ENCODE results near the gene EMC9. TPM values are rescaled to one million over a fixed set of nuclear protein-coding genes. Genes with fewer than 3 reads are reported as not detected.

EMC9 gene
- total RNA-seq, 6 experiments from 2014 or later: 13.2 to 17.0 (median 15.3) TPM

DNA sequence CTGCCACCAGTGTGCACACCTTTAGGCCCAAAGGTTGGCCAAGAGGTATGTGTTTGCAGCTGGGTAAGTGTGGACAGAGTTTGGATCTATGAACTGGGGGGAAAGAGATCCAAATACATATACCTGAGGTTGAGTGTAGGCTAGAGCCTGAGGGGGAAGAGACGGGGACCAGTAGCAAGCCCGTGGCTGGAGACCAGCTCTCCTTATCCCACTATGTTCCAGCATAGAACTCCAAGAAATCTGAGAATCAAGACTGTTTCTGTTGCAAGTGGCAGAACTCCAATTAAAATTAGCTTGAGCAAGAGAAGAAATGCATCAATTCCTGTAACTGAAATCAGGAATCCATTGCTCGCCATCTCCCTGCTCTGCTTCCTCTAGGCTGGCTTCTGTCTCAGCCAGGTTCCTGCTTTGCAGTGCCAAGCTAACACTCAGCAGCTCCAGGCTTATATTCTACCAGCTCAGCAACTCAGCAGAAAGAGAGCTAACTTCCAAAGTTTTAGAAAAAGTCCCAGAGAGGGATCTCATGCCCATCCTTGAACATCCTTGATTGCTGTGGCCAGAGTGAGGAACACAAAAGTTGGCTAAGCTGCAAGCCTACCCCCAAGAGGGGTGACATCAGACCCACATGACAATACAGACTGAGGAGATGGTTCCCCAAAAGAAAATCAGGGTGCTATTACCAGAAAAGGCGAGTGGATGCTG, 48.7 kb downstream of the EMC9 start:
- Mint-ChIP-seq H3K9me3 (no peaks in the 10 kb centered on the region), H3K27ac (peak overlapping the region; percentile 38; the same call in 1 of the 2 replicates), H3K4me1 (ENCODE audit: low read depth) (peaks cover 26% of the 10 kb centered on the region), H3K4me3 (no peak overlapping the region), H3K27me3 (ENCODE audit: insufficient read depth) (no peaks in the 10 kb centered on the region; the same call in none of the 2 replicates), H3K36me3 (ENCODE audit: low read depth) (peaks cover 4% of the 10 kb centered on the region; the same call in 1 of the 2 replicates)
- no peak for DNase-seq
- TF ChIP-seq CTCF (IDR thresholded peaks at IDR 0.05): no peak

- Mint-ChIP-seq H3K27ac (no peak overlapping the region), H3K4me1 (ENCODE audit: low read depth) (peaks cover 26% of the 10 kb centered on the region), H3K27me3 (ENCODE audit: insufficient read depth) (peaks cover under 1% of the 10 kb centered on the region), H3K4me3 (no peak overlapping the region), H3K9me3 (no peaks in the 10 kb centered on the region), H3K36me3 (ENCODE audit: low read depth) (peaks cover 4% of the 10 kb centered on the region; the same call in 1 of the 2 replicates)
- no peak for TF ChIP-seq CTCF (IDR thresholded peaks at IDR 0.05)
- DNase-seq: no peak
These were observed 49.3 kb downstream of the EMC9 start for GRCh38 chr14:24092110-24092504.

DNA sequence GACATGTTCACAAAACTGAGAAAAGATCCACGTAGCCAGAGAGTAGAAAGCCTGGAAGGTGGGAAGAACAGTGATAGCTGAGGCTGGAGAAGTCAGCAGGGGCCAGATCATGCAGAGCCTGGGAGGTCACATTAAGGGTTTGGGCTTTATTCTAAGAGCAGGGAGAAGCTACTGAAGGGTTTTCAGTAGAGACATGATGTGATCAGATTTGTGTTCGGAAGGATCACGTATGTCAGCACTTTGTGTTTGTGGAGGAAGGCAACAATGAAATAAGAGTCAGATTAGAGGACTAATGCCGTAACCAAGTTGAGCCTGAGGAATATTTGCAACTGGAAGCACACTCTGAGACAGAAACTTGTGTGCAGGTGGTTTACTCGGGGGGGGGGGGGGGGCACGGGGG, 51.5 kb downstream of the EMC9 start:
- H3K36me3 Mint-ChIP-seq (ENCODE audit: low read depth): no peaks in the 10 kb centered on the region
- TF ChIP-seq CTCF (IDR thresholded peaks at IDR 0.05): no peak
- peaks cover 10% of the 10 kb centered on the region for H3K27me3 Mint-ChIP-seq (ENCODE audit: insufficient read depth)
- no peaks in the 10 kb centered on the region for H3K9me3 Mint-ChIP-seq
- DNase-seq: no peak
- peaks cover 11% of the 10 kb centered on the region for H3K4me1 Mint-ChIP-seq (ENCODE audit: low read depth)
- H3K4me3 Mint-ChIP-seq: no peak overlapping the region
- H3K27ac Mint-ChIP-seq: no peak overlapping the region

Small RNA genes within 50 kb of the gene (microRNA-seq; reads per million reads assigned to microRNA genes)
- not detected for gene MIR7703

Other genes starting within 250 kb of the EMC9 start
- gene DHRS4, start 187.8 kb downstream of the EMC9 start, total RNA-seq (2021; fragmentation: NEBNext Ultra II Directional; extraction: Animal tissue kit (Norgen Biotek cat#: 25700)): 10 to 100 TPM; 19.8 to 30.7 (median 24.9) TPM
- gene DHRS4L2, start 152.7 kb downstream of the EMC9 start, total RNA-seq (2021; fragmentation: NEBNext Ultra II Directional; extraction: Animal tissue kit (Norgen Biotek cat#: 25700)): 10 to 100 TPM; 18.8 to 25.4 (median 23.5) TPM
- gene CARMIL3, start 89.6 kb downstream of the EMC9 start, total RNA-seq (2021; fragmentation: NEBNext Ultra II Directional; extraction: Animal tissue kit (Norgen Biotek cat#: 25700)): not detected
- not detected for gene CPNE6, start 70.0 kb downstream of the EMC9 start, total RNA-seq (2021; fragmentation: NEBNext Ultra II Directional; extraction: Animal tissue kit (Norgen Biotek cat#: 25700))
- gene PCK2, start 47.3 kb downstream of the EMC9 start, total RNA-seq (2021; fragmentation: NEBNext Ultra II Directional; extraction: Animal tissue kit (Norgen Biotek cat#: 25700)): 10 to 100 TPM; 19.9 to 27.6 (median 24.0) TPM
- 10 to 100 TPM; 28.1 to 36.3 (median 32.1) TPM for gene DCAF11, start 26.8 kb downstream of the EMC9 start, total RNA-seq (2021; fragmentation: NEBNext Ultra II Directional; extraction: Animal tissue kit (Norgen Biotek cat#: 25700))
- under 1 TPM; 0.26 to 0.85 (median 0.49) TPM for gene NRL, start 26.6 kb downstream of the EMC9 start, total RNA-seq (2021; fragmentation: NEBNext Ultra II Directional; extraction: Animal tissue kit (Norgen Biotek cat#: 25700))
- gene FITM1, start 10.9 kb downstream of the EMC9 start, total RNA-seq (2021; fragmentation: NEBNext Ultra II Directional; extraction: Animal tissue kit (Norgen Biotek cat#: 25700)): not detected
- 100 to 1,000 TPM in 4 of 6 experiments, 10 to 100 TPM in 2; 88.4 to 120 (median 113) TPM for gene PSME1, start 5.4 kb downstream of the EMC9 start, total RNA-seq (2021; fragmentation: NEBNext Ultra II Directional; extraction: Animal tissue kit (Norgen Biotek cat#: 25700))
- 100 to 1,000 TPM; 108 to 143 (median 136) TPM for gene PSME2, start 5.0 kb upstream of the EMC9 start, total RNA-seq (2021; fragmentation: NEBNext Ultra II Directional; extraction: Animal tissue kit (Norgen Biotek cat#: 25700))
- gene RNF31, start 5.9 kb upstream of the EMC9 start, total RNA-seq (2021; fragmentation: NEBNext Ultra II Directional; extraction: Animal tissue kit (Norgen Biotek cat#: 25700)): 10 to 100 TPM; 38.5 to 53.6 (median 47.2) TPM
- gene IRF9, start 19.7 kb upstream of the EMC9 start, total RNA-seq (2021; fragmentation: NEBNext Ultra II Directional; extraction: Animal tissue kit (Norgen Biotek cat#: 25700)): 10 to 100 TPM; 23.6 to 38.8 (median 32.3) TPM
- gene REC8, start 30.5 kb upstream of the EMC9 start, total RNA-seq (2021; fragmentation: NEBNext Ultra II Directional; extraction: Animal tissue kit (Norgen Biotek cat#: 25700)): 1 to 10 TPM; 2.9 to 3.9 (median 3.2) TPM
- 10 to 100 TPM; 70.4 to 85.2 (median 79.4) TPM for gene IPO4, start 47.2 kb upstream of the EMC9 start, total RNA-seq (2021; fragmentation: NEBNext Ultra II Directional; extraction: Animal tissue kit (Norgen Biotek cat#: 25700))
- 10 to 100 TPM; 68.1 to 80.4 (median 71.0) TPM for gene TM9SF1, start 53.9 kb upstream of the EMC9 start, total RNA-seq (2021; fragmentation: NEBNext Ultra II Directional; extraction: Animal tissue kit (Norgen Biotek cat#: 25700))
- gene TSSK4, start 64.1 kb upstream of the EMC9 start, total RNA-seq (2021; fragmentation: NEBNext Ultra II Directional; extraction: Animal tissue kit (Norgen Biotek cat#: 25700)): under 1 TPM in 2 of 6 experiments, not detected in 4; 0.16 to 0.45 TPM
- 10 to 100 TPM; 32.4 to 41.1 (median 38.8) TPM for gene CHMP4A, start 71.9 kb upstream of the EMC9 start, total RNA-seq (2021; fragmentation: NEBNext Ultra II Directional; extraction: Animal tissue kit (Norgen Biotek cat#: 25700))
- gene MDP1, start 74.5 kb upstream of the EMC9 start, total RNA-seq (2021; fragmentation: NEBNext Ultra II Directional; extraction: Animal tissue kit (Norgen Biotek cat#: 25700)): 10 to 100 TPM in 5 of 6 experiments, 1 to 10 TPM in 1; 9.8 to 14.4 (median 12.3) TPM
- gene NEDD8, start 90.8 kb upstream of the EMC9 start, total RNA-seq (2021; fragmentation: NEBNext Ultra II Directional; extraction: Animal tissue kit (Norgen Biotek cat#: 25700)): 100 to 1,000 TPM; 309 to 401 (median 372) TPM
- gene GMPR2, start 91.3 kb upstream of the EMC9 start, total RNA-seq (2021; fragmentation: NEBNext Ultra II Directional; extraction: Animal tissue kit (Norgen Biotek cat#: 25700)): 10 to 100 TPM; 70.6 to 76.7 (median 73.6) TPM
- 10 to 100 TPM; 54.2 to 73.4 (median 67.5) TPM for gene TINF2, start 101.0 kb upstream of the EMC9 start, total RNA-seq (2021; fragmentation: NEBNext Ultra II Directional; extraction: Animal tissue kit (Norgen Biotek cat#: 25700))
- gene TGM1, start 121.6 kb upstream of the EMC9 start, total RNA-seq (2021; fragmentation: NEBNext Ultra II Directional; extraction: Animal tissue kit (Norgen Biotek cat#: 25700)): 1 to 10 TPM in 5 of 6 experiments, under 1 TPM in 1; 0.97 to 2.9 (median 1.3) TPM
- gene RABGGTA, start 130.0 kb upstream of the EMC9 start, total RNA-seq (2021; fragmentation: NEBNext Ultra II Directional; extraction: Animal tissue kit (Norgen Biotek cat#: 25700)): 10 to 100 TPM; 25.4 to 31.4 (median 27.3) TPM
- 10 to 100 TPM; 32.9 to 42.2 (median 39.1) TPM for gene DHRS1, start 158.2 kb upstream of the EMC9 start, total RNA-seq (2021; fragmentation: NEBNext Ultra II Directional; extraction: Animal tissue kit (Norgen Biotek cat#: 25700))
- gene NOP9, start 158.3 kb upstream of the EMC9 start, total RNA-seq (2021; fragmentation: NEBNext Ultra II Directional; extraction: Animal tissue kit (Norgen Biotek cat#: 25700)): 10 to 100 TPM; 25.4 to 31.1 (median 28.1) TPM
- gene CIDEB, start 166.4 kb upstream of the EMC9 start, total RNA-seq (2021; fragmentation: NEBNext Ultra II Directional; extraction: Animal tissue kit (Norgen Biotek cat#: 25700)): under 1 TPM in 5 of 6 experiments, not detected in 1; 0.17 to 0.40 (median 0.20) TPM
- gene LTB4R2, start 168.5 kb upstream of the EMC9 start, total RNA-seq (2021; fragmentation: NEBNext Ultra II Directional; extraction: Animal tissue kit (Norgen Biotek cat#: 25700)): 1 to 10 TPM; 2.2 to 3.0 (median 2.3) TPM
- gene LTB4R, start 169.9 kb upstream of the EMC9 start, total RNA-seq (2021; fragmentation: NEBNext Ultra II Directional; extraction: Animal tissue kit (Norgen Biotek cat#: 25700)): 1 to 10 TPM; 1.5 to 2.9 (median 1.9) TPM
- under 1 TPM in 3 of 6 experiments, not detected in 3; 0.25 to 0.41 (median 0.34) TPM for gene ADCY4, start 193.5 kb upstream of the EMC9 start, total RNA-seq (2021; fragmentation: NEBNext Ultra II Directional; extraction: Animal tissue kit (Norgen Biotek cat#: 25700))
- gene RIPK3, start 198.4 kb upstream of the EMC9 start, total RNA-seq (2021; fragmentation: NEBNext Ultra II Directional; extraction: Animal tissue kit (Norgen Biotek cat#: 25700)): not detected
- gene NFATC4, start 226.6 kb upstream of the EMC9 start, total RNA-seq (2021; fragmentation: NEBNext Ultra II Directional; extraction: Animal tissue kit (Norgen Biotek cat#: 25700)): 10 to 100 TPM; 73.4 to 81.9 (median 77.2) TPM

Measured in HFFc6 (cell line).